SH-SY5Y (cell line): ENCODE results near the gene CCDC91.

Experiments
- GATA2 ChIP-seq: IDR thresholded peaks from 2 replicates; pipeline ENCODE4 v1.6.1; 2011; ENCODE audit warnings: mild to moderate bottlenecking, low read depth, low read length
- GATA3 ChIP-seq: IDR thresholded peaks from 2 replicates; pipeline ENCODE4 v1.6.1; 2011; ENCODE audit warnings: low read depth, mild to moderate bottlenecking, low read length, moderate library complexity

DNA sequence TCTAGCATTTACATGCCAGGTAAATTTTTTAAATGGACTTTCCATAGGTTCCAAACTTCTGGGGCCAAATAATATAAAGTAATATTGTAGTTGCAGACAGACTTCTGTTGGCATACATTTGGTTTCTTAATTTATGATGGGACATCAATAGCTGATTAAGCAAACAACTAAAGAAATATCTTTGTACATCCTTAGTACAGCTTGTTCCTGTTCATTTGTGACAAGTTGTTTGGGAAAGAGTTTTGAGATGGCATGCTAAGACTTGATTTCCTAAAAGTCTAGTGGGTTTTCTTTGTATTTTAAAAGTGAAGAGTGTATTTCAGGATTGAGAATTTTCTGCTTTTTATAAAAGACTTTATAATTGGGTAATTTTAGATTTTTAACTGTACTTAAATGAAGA lies 41.0 kb downstream of the CCDC91 start:
- TF ChIP-seq GATA2: no peak
- TF ChIP-seq GATA3: no peak
